Endothelial cell of umbilical vein (primary cell): Measurements from ENCODE around the gene TESMIN. TPM values are rescaled to one million over a fixed set of nuclear protein-coding genes. Genes with fewer than 3 reads are reported as not detected.

ENCODE experiments used
- BruUV-seq: library from RNA; stranded (reverse); fragments of 400-500 nt; replicated peaks from 2 replicates; lab custom pipeline; 2021; lab: Mats Ljungman, UMichigan
- CTCF ChIA-PET: fragments of 300-600, 350-600 bp; sonication (Branson Sonifier 250); formaldehyde crosslinking; loops from one replicate; lab custom pipeline; 2021; ENCODE audit warnings: antibody characterized with exemption, inconsistent platforms; lab: Charles Lee
- POLR2A ChIA-PET: fragments of 300-600, 350-600 bp; sonication (Branson Sonifier 250); formaldehyde crosslinking; loops from one replicate; lab custom pipeline; 2021; ENCODE audit warnings: antibody characterized with exemption, inconsistent platforms; lab: Charles Lee
- DNase-seq: peaks from one replicate; pipeline ENCODE4 v3.0.0-alpha.2; 2011; ENCODE audit warnings: low read depth, low spot score
- FAIRE-seq: peaks from 2 replicates; lab custom pipeline; 2011; peaks lifted over from hg19 to GRCh38; lab: Jason Lieb, UNC
- H2AFZ ChIP-seq: 2 replicates; pipeline ENCODE4 v1.6.0; 2012; ENCODE audit warnings: low read depth, low read length, control low read depth, inconsistent platforms
- H3K27ac ChIP-seq: 2 replicates; pipeline ENCODE4 v1.5.1; 2011; ENCODE audit warnings: low read depth, mild to moderate bottlenecking, control low read depth, low read length, moderate library complexity; ENCODE audit not compliant: insufficient read depth
- H3K27me3 ChIP-seq, 2 experiments: 2 replicates each; pipeline versions ENCODE4 v1.6.0 to v1.6.1; 2011; ENCODE audit warnings: low read length in 2 of 2, mixed read lengths in 1 of 2; ENCODE audit not compliant: control insufficient read depth in 2 of 2, insufficient read depth in 2 of 2
- H3K36me3 ChIP-seq, 2 experiments: 2 replicates in 1 of 2; 3 replicates in 1 of 2; pipeline ENCODE4 v1.5.1; 2011; ENCODE audit warnings: low read length in 2 of 2, mild to moderate bottlenecking in 1 of 2, moderate library complexity in 1 of 2; ENCODE audit not compliant: control insufficient read depth in 2 of 2, insufficient read depth in 2 of 2; ENCODE audit errors: extremely low read depth in 1 of 2
- H3K4me1 ChIP-seq: 3 replicates; pipeline ENCODE4 v1.5.1; 2011; ENCODE audit warnings: mild to moderate bottlenecking, low read length; ENCODE audit not compliant: control insufficient read depth, insufficient read depth; ENCODE audit errors: extremely low read depth
- H3K4me2 ChIP-seq: 2 replicates; pipeline ENCODE4 v1.6.1; 2011; ENCODE audit warnings: low read length, control low read depth, mixed read lengths; ENCODE audit not compliant: insufficient read depth
- H3K4me3 ChIP-seq, 3 experiments: fragments of 200-600 bp in 1 of 3; sonication (generic), shearing (Covaris generic) in 1 of 3; replicated peaks in 1 of 3; 2 replicates each; pipeline ENCODE4 v1.5.1; 2011 to 2016; ENCODE audit warnings: control low read depth in 3 of 3, low read length in 3 of 3, mild to moderate bottlenecking in 2 of 3, inconsistent platforms in 1 of 3, low read depth in 1 of 3, moderate library complexity in 1 of 3; ENCODE audit not compliant: insufficient read depth in 1 of 3
- H3K79me2 ChIP-seq: 2 replicates; pipeline ENCODE4 v1.6.0; 2012; ENCODE audit warnings: low read length, inconsistent platforms; ENCODE audit not compliant: control insufficient read depth, insufficient read depth
- H3K9ac ChIP-seq: replicated peaks from 2 replicates; pipeline ENCODE3; 2011; ENCODE audit warnings: low read length, control low read depth; ENCODE audit not compliant: insufficient read depth; ENCODE audit errors: extremely low read depth
- H3K9me1 ChIP-seq: replicated peaks from 3 replicates; pipeline ENCODE4 v1.6.0; 2011; ENCODE audit warnings: mild to moderate bottlenecking, low read length; ENCODE audit not compliant: control insufficient read depth, insufficient read depth; ENCODE audit errors: extremely low read depth
- H3K9me3 ChIP-seq: replicated peaks from 2 replicates; pipeline ENCODE4 v1.5.1; 2012; ENCODE audit warnings: low read length, inconsistent platforms; ENCODE audit not compliant: control insufficient read depth, insufficient read depth
- H4K20me1 ChIP-seq: replicated peaks from 2 replicates; pipeline ENCODE3; 2011; ENCODE audit warnings: mild to moderate bottlenecking, low read length; ENCODE audit not compliant: control insufficient read depth, insufficient read depth; ENCODE audit errors: extremely low read depth
- CTCF ChIP-seq, 2 donors: IDR thresholded peaks; 1 replicate in 1 of 2; 2 replicates in 1 of 2; pipeline ENCODE4 v1.5.1; 2011; ENCODE audit warnings: low read length in 2 of 2, mild to moderate bottlenecking in 2 of 2, moderate library complexity in 2 of 2, control low read depth in 1 of 2, inconsistent platforms in 1 of 2, low read depth in 1 of 2; ENCODE audit not compliant: insufficient read depth in 1 of 2; ENCODE audit errors: extremely low read depth in 1 of 2
- EZH2 ChIP-seq: IDR thresholded peaks from 2 replicates; pipeline ENCODE4 v1.6.1; 2012; ENCODE audit warnings: borderline replicate concordance, low read depth, mild to moderate bottlenecking, moderate library complexity, low read length, inconsistent platforms; ENCODE audit not compliant: severe bottlenecking
- FOS ChIP-seq: IDR thresholded peaks from 2 replicates; pipeline ENCODE4 v1.6.1; 2011; ENCODE audit warnings: mild to moderate bottlenecking, low read length, moderate library complexity, borderline replicate concordance; ENCODE audit not compliant: insufficient read depth
- GATA2 ChIP-seq: IDR thresholded peaks from 2 replicates; pipeline ENCODE4 v1.7.0; 2011; ENCODE audit warnings: low read depth, mild to moderate bottlenecking, moderate library complexity, mixed read lengths, low read length; ENCODE audit not compliant: insufficient read length, insufficient read depth
- JUN ChIP-seq: IDR thresholded peaks from 2 replicates; pipeline ENCODE4 v1.6.1; 2011; ENCODE audit warnings: borderline replicate concordance, low read depth; ENCODE audit not compliant: insufficient read length, insufficient read depth
- MAX ChIP-seq: IDR thresholded peaks from 2 replicates; pipeline ENCODE4 v1.6.1; 2011; ENCODE audit not compliant: insufficient read depth, insufficient read length
- MYC ChIP-seq: IDR thresholded peaks from one replicate; pipeline ENCODE4 v1.6.1; 2011; ENCODE audit warnings: mild to moderate bottlenecking, low read depth, low read length
- POLR2A ChIP-seq: IDR thresholded peaks from 2 replicates; pipeline ENCODE4 v1.6.1; 2012; ENCODE audit warnings: low read depth, mild to moderate bottlenecking, control low read depth, low read length
- POLR2AphosphoS5 ChIP-seq: IDR thresholded peaks from 2 replicates; pipeline ENCODE4 v1.6.1; 2012; ENCODE audit warnings: low read depth, mild to moderate bottlenecking, control low read depth, low read length, moderate library complexity; ENCODE audit not compliant: insufficient read depth
- dilution Hi-C: fragments of 300-500 bp; cut with MboI; formaldehyde crosslinking; loops from one replicate; pipeline ENCODE4 v1.15.0; 2019; ENCODE audit warnings: low sequenced_read_pairs; ENCODE audit not compliant: extremely low pct_ligation_motif_present
- intact Hi-C: fragments of 100-400 bp; cut with micrococcal nuclease; formaldehyde crosslinking; loops from one replicate; pipeline ENCODE4 v1.10.0; 2022
- polyA plus RNA-seq, 4 experiments: library from polyadenylated mRNA; depleted of rRNA in 3 of 4; stranded (reverse) in 3 of 4; unstranded in 1 of 4; fragments of >200 nt; gene quantifications; 2 replicates each; pipeline versions ENCODE4 v1.2.1 to v1.2.3, GENCODE V29; 2011 to 2012; ENCODE audit warnings: missing spikeins in 1 of 4
- total RNA-seq: library from RNA; stranded (reverse); gene quantifications from 2 replicates; pipeline ENCODE4 v1.2.3, GENCODE V29; 2021

The TESMIN gene
- total and polyA plus RNA-seq, 2 donors (not counting 3 experiments of a cell fraction or from before 2014, with no cell fraction given) = 1.7 to 6.1 TPM

GRCh38 chr11:68766786-68767185, 15.5 kb upstream of the TESMIN start:
- Histone ChIP-seq H3K36me3 (peaks cover 2 to 44% of the 10 kb centered on the region in 2 experiments), H3K27me3 (no peaks in the 10 kb centered on the region), H3K79me2 (no peaks in the 10 kb centered on the region), H3K9ac (no peak overlapping the region), H3K27ac (no peak overlapping the region), H3K4me1 (no peaks in the 10 kb centered on the region), H4K20me1 (no peaks in the 10 kb centered on the region), H3K9me1 (no peaks in the 10 kb centered on the region), H2AFZ (no peak overlapping the region), H3K9me3 (no peaks in the 10 kb centered on the region), H3K4me2 (no peak overlapping the region), H3K4me3 (no peak overlapping the region)
- BruUV-seq = no TSS peak
- ChIA-PET CTCF (interaction anchor here (1.5 kb wide), 1 partner anchor 17 kb away, joined by 3 read pairs; no protein-coding TSS in a partner anchor), POLR2A (no interaction called here)
- intact Hi-C loops (no loop called here), dilution Hi-C loops (no loop called here)
- FAIRE-seq (no peak), DNase-seq (no peak)
- TF ChIP-seq POLR2A = no peak
- TF ChIP-seq EZH2 = no peak
- TF ChIP-seq GATA2 = no peak
- TF ChIP-seq FOS = no peak
- TF ChIP-seq JUN = no peak
- TF ChIP-seq POLR2AphosphoS5 = no peak
- TF ChIP-seq CTCF (IDR thresholded peaks at IDR 0.05; ENCODE audit: extremely low read depth in 1 of 2, insufficient read depth in 1 of 2, low read depth in 1 of 2, low read length in 2 of 2) = no peak
- no peak for TF ChIP-seq MAX
- no peak for TF ChIP-seq MYC
